GM23338 (cell line): ENCODE data around the gene ZNF445. TPM values are rescaled to one million over a fixed set of nuclear protein-coding genes. Genes with fewer than 3 reads are reported as not detected.

ENCODE experiments used
- ATAC-seq: fragments of 200-7000 bp; cut with Tn5 transposase; 3 replicates; pipeline ENCODE4 v1.9.1; 2020
- DNase-seq: peaks from one replicate; pipeline ENCODE4 v3.0.0-alpha.2; 2015; ENCODE audit warnings: low spot score
- H2AFZ ChIP-seq: fragments of 200-600 bp; sonication (generic); 2 replicates; pipeline ENCODE4 v1.8.0; 2016; ENCODE audit warnings: antibody characterized with exemption, mild to moderate bottlenecking, moderate library complexity
- H3F3A ChIP-seq: fragments of 200-600 bp; sonication (generic); replicated peaks from 2 replicates; pipeline ENCODE4 v1.8.0; 2017; ENCODE audit warnings: antibody characterized with exemption, mixed run types, low read depth
- H3K27ac ChIP-seq: fragments of 200-600 bp; sonication (generic); 2 replicates; pipeline ENCODE4 v1.6.1; 2016; ENCODE audit warnings: low read depth
- H3K27me3 ChIP-seq: fragments of 200-600 bp; sonication (generic); 2 replicates; pipeline ENCODE4 v1.8.0; 2016; ENCODE audit warnings: mild to moderate bottlenecking, mixed run types, moderate library complexity; ENCODE audit not compliant: insufficient read depth
- H3K36me3 ChIP-seq: fragments of 200-600 bp; sonication (generic); 2 replicates; pipeline ENCODE4 v1.8.0; 2016; ENCODE audit warnings: mild to moderate bottlenecking; ENCODE audit not compliant: insufficient read depth
- H3K4me1 ChIP-seq: fragments of 200-600 bp; sonication (generic); 2 replicates; pipeline ENCODE4 v1.8.0; 2016; ENCODE audit warnings: mild to moderate bottlenecking, moderate library complexity; ENCODE audit not compliant: insufficient read depth
- H3K4me2 ChIP-seq: fragments of 200-600 bp; sonication (generic); 2 replicates; pipeline ENCODE4 v1.7.1; 2017; ENCODE audit warnings: mixed run types
- H3K4me3 ChIP-seq: fragments of 200-600 bp; sonication (generic); 2 replicates; pipeline ENCODE4 v1.6.1; 2016; ENCODE audit warnings: mixed run types
- H3K79me2 ChIP-seq: fragments of 200-600 bp; sonication (generic); replicated peaks from 2 replicates; pipeline ENCODE4 v1.8.0; 2017; ENCODE audit warnings: mild to moderate bottlenecking; ENCODE audit not compliant: insufficient read depth
- H3K9me2 ChIP-seq: fragments of 200-600 bp; sonication (generic); 2 replicates; pipeline ENCODE4 v1.8.0; 2017; ENCODE audit not compliant: insufficient read depth
- H4K20me1 ChIP-seq: fragments of 200-600 bp; sonication (generic); replicated peaks from 2 replicates; pipeline ENCODE4 v1.8.0; 2017; ENCODE audit warnings: mild to moderate bottlenecking; ENCODE audit not compliant: insufficient read depth
- H3K27ac Mint-ChIP-seq: 2 replicates; pipeline ENCODE4 v1.8.0; 2020; ENCODE audit warnings: inconsistent platforms, mild to moderate bottlenecking, moderate library complexity, mixed read lengths
- H3K27me3 Mint-ChIP-seq: 3 replicates; pipeline ENCODE4 v1.8.0; 2022; ENCODE audit warnings: low read depth, mild to moderate bottlenecking, moderate library complexity, mixed read lengths, inconsistent platforms; ENCODE audit not compliant: insufficient read depth, poor library complexity
- H3K36me3 Mint-ChIP-seq: 3 replicates; pipeline ENCODE4 v1.8.0; 2021; ENCODE audit warnings: low read depth, mild to moderate bottlenecking, inconsistent platforms, moderate library complexity, mixed read lengths
- H3K4me1 Mint-ChIP-seq: 3 replicates; pipeline ENCODE4 v1.8.0; 2020; ENCODE audit warnings: mild to moderate bottlenecking, inconsistent platforms, mixed read lengths
- H3K4me3 Mint-ChIP-seq: 3 replicates; pipeline ENCODE4 v1.8.0; 2021; ENCODE audit warnings: moderate library complexity, mild to moderate bottlenecking, inconsistent platforms, mixed read lengths
- H3K9me3 Mint-ChIP-seq: 3 replicates; pipeline ENCODE4 v1.8.0; 2020; ENCODE audit warnings: moderate library complexity, mild to moderate bottlenecking, inconsistent platforms, mixed read lengths
- CREB1 ChIP-seq: fragments of 250-450 bp; sonication (Bioruptor Pico); IDR thresholded peaks from 2 replicates; pipeline ENCODE4 v1.5.0; 2020; ENCODE audit warnings: low read depth, mild to moderate bottlenecking, moderate library complexity
- CTCF ChIP-seq, 2 experiments: fragments of 200-600 bp in 1 of 2; sonication (generic) in 1 of 2; conservative IDR thresholded peaks; 2 replicates each; pipeline versions ENCODE4 v1.5.1 to v1.6.1; 2016 to 2017; ENCODE audit warnings: antibody characterized with exemption in 2 of 2, low read depth in 2 of 2, mild to moderate bottlenecking in 2 of 2, moderate library complexity in 1 of 2
- ETS1 ChIP-seq: IDR thresholded peaks from 2 replicates; pipeline ENCODE4 v1.6.1; 2016; ENCODE audit warnings: antibody characterized with exemption
- EZH2 ChIP-seq: fragments of 200-600 bp; sonication (generic); IDR thresholded peaks from one replicate; pipeline ENCODE4 v1.8.0; 2017; ENCODE audit warnings: antibody characterized with exemption, mild to moderate bottlenecking, low read depth; ENCODE audit not compliant: unreplicated experiment
- EZH2phosphoT487 ChIP-seq: fragments of 200-600 bp; sonication (generic); IDR thresholded peaks from one replicate; pipeline ENCODE4 v1.8.1; 2018; ENCODE audit warnings: antibody characterized with exemption; ENCODE audit not compliant: unreplicated experiment
- JUNB ChIP-seq: IDR thresholded peaks from one replicate; pipeline ENCODE4 v1.6.1; 2016; ENCODE audit warnings: antibody characterized with exemption; ENCODE audit not compliant: unreplicated experiment
- NANOG ChIP-seq: IDR thresholded peaks from 2 replicates; pipeline ENCODE4 v1.6.1; 2016; ENCODE audit warnings: antibody characterized with exemption, borderline replicate concordance
- POLR2AphosphoS5 ChIP-seq: IDR thresholded peaks from 2 replicates; pipeline ENCODE4 v1.6.1; 2016; ENCODE audit warnings: antibody characterized with exemption, low read depth
- REST ChIP-seq: IDR thresholded peaks from one replicate; pipeline ENCODE4 v1.6.1; 2018; ENCODE audit warnings: antibody characterized with exemption; ENCODE audit not compliant: unreplicated experiment
- STAT1 ChIP-seq: IDR thresholded peaks from one replicate; pipeline ENCODE4 v1.6.1; 2016; ENCODE audit warnings: antibody characterized with exemption; ENCODE audit not compliant: unreplicated experiment
- ZNF114 ChIP-seq: fragments of 250-450 bp; sonication (Bioruptor Pico); IDR thresholded peaks from 2 replicates; pipeline ENCODE4 v1.5.0; 2020; ENCODE audit warnings: mild to moderate bottlenecking, moderate library complexity
- ZNF331 ChIP-seq: fragments of 250-450 bp; sonication (Bioruptor Pico); IDR thresholded peaks from 2 replicates; pipeline ENCODE4 v1.5.0; 2020; ENCODE audit warnings: low read depth, mild to moderate bottlenecking, moderate library complexity
- ZNF462 ChIP-seq: fragments of 250-450 bp; sonication (Bioruptor Pico); IDR thresholded peaks from 2 replicates; pipeline ENCODE4 v1.5.0; 2020; ENCODE audit warnings: mild to moderate bottlenecking, moderate library complexity
- polyA plus RNA-seq: library from polyadenylated mRNA; unstranded; fragments of >200 nt; fragmentation: Nextera tagmentation; extraction: Ambion mirVana; gene quantifications from 2 replicates; pipeline ENCODE4 v1.2.1, GENCODE V29; 2016
- total RNA-seq: library from RNA; depleted of rRNA; stranded (reverse); fragments of >200 nt; shearing (Covaris generic); gene quantifications from 2 replicates; pipeline ENCODE4 v1.2.3, GENCODE V29; 2014

ZNF445 gene
- total and polyA plus RNA-seq, 2 experiments from 2014 or later, result 2.7 to 16.6 TPM

GRCh38 chr3:44451441-44451840, 26.0 kb downstream of the ZNF445 start:
- TF ChIP-seq ZNF114 (CRISPR knock-in tag), result no peak
- TF ChIP-seq CTCF (conservative IDR thresholded peaks at IDR 0.05; ENCODE audit: low read depth in 2 of 2), result no peak
- no peak for TF ChIP-seq ZNF462
- no peak for TF ChIP-seq EZH2
- TF ChIP-seq JUNB, result no peak
- TF ChIP-seq ETS1, result no peak
- no peak for TF ChIP-seq STAT1
- TF ChIP-seq POLR2AphosphoS5, result no peak
- no peak for TF ChIP-seq ZNF331 (CRISPR knock-in tag)
- no peak for TF ChIP-seq EZH2phosphoT487
- no peak for TF ChIP-seq REST
- no peak for TF ChIP-seq NANOG
- no peak for TF ChIP-seq CREB1 (CRISPR knock-in tag)
- Mint-ChIP-seq H3K9me3 (no peaks in the 10 kb centered on the region), H3K27ac (no peak overlapping the region), H3K36me3 (peaks cover 79% of the 10 kb centered on the region), H3K4me3 (no peak overlapping the region), H3K27me3 (peaks cover 3% of the 10 kb centered on the region), H3K4me1 (no peaks in the 10 kb centered on the region)
- no peak overlapping the region for H3K4me2 ChIP-seq
- no peaks in the 10 kb centered on the region for H3F3A ChIP-seq
- no peaks in the 10 kb centered on the region for H3K9me2 ChIP-seq
- H3K27ac ChIP-seq, result no peak overlapping the region
- no peaks in the 10 kb centered on the region for H3K4me1 ChIP-seq
- H3K36me3 ChIP-seq, result peaks cover 22% of the 10 kb centered on the region
- H3K79me2 ChIP-seq, result no peaks in the 10 kb centered on the region; the same call in 1 of the 2 replicates
- no peak for DNase-seq
- ATAC-seq, result no peak
- H3K27me3 ChIP-seq, result no peaks in the 10 kb centered on the region
- no peak overlapping the region for H3K4me3 ChIP-seq
- H2AFZ ChIP-seq, result no peak overlapping the region
- H4K20me1 ChIP-seq, result peaks cover 6% of the 10 kb centered on the region; the same call in 1 of the 2 replicates
